ENCODE measurements around the gene FBXL19. TPM values are rescaled to one million over a fixed set of nuclear protein-coding genes. Genes with fewer than 3 reads are reported as not detected.

Gene FBXL19
- total RNA-seq, 1 donor from 2014 or later = 3.6 TPM

DNA sequence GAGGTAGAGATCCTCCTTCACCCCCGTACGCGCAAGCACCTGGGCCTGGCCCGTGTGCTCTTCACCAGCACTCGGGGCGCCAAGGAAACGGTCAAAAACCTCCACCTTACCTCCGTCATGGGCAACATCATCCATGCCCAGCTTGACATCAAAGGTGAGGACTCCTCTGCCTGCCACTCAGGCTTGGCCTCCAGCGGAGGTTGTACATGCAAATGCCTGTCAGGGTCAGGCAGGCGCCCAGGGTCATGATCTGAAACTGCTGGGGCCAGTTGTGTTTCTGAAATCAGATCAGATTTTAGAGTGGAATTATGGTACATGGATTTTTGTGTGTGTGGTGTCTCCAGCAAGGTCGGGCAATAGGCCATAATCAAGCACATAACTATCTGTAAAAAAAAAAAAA is 38.0 kb downstream of the FBXL19 start:
- DNase-seq (ENCODE audit: low spot score) = no peak
- ATAC-seq = no peak

DNA sequence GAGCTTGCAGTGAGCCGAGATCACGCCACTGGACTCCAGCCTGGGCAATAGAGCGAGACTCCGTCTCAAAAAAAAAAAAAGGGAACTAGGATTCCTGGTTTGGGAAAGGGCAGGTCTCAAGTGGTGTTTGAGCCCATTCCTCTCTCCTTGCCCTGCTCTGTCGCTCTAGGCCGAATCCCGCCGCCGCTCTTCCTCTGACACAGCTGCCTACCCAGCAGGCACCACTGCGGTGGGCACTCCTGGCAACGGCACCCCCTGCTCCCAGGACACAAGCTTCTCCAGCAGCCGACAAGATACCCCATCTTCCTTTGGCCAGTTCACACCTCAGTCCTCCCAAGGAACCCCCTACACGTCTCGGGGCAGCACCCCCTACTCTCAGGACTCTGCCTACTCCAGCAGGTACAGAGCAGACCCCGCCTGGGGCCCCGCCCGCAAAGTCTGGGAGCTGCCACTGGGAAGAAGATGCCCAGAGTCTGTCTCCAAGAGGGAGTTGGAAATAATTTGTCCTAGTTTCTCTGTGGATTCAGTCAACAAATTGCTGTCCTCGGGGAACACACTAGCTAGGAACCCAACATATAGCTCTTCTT is 40.6 kb downstream of the FBXL19 start:
- DNase-seq (ENCODE audit: low spot score) = no peak
- ATAC-seq = no peak

DNA sequence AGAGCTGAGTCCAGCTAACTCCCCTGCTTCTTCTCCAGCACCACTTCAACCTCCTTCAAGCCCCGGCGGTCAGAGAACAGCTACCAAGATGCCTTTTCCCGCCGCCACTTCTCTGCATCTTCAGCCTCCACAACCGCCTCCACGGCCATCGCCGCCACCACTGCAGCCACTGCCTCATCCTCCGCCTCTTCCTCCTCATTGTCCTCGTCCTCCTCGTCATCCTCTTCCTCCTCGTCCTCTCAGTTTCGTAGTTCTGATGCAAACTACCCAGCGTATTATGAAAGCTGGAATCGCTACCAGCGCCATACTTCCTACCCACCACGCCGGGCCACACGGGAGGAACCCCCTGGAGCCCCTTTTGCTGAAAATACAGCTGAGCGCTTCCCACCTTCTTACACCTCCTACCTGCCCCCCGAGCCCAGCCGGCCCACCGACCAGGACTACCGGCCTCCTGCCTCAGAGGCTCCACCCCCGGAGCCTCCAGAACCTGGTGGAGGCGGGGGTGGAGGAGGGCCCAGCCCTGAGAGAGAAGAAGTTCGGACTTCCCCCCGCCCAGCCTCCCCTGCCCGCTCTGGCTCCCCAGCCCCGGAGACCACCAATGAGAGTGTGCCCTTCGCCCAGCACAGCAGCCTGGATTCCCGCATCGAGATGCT is 41.3 kb downstream of the FBXL19 start:
- no peak for ATAC-seq
- DNase-seq (ENCODE audit: low spot score) = no peak

DNA sequence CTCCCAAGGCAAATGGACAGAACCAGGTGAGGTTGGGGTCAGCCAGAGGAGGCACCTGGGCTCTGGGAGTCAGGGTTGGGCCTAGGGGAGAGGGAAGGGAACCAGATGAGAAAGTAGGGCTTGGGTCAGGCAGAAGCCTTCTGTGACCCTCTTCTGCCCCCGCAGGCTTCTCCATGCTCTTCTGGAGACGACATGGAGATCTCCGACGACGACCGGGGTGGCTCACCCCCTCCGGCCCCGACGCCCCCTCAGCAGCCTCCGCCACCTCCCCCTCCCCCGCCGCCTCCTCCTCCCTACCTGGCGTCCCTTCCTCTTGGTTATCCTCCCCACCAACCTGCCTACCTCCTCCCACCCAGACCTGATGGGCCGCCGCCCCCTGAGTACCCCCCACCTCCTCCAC is 42.1 kb downstream of the FBXL19 start:
- no peak for ATAC-seq
- DNase-seq (ENCODE audit: low spot score) = no peak

DNA sequence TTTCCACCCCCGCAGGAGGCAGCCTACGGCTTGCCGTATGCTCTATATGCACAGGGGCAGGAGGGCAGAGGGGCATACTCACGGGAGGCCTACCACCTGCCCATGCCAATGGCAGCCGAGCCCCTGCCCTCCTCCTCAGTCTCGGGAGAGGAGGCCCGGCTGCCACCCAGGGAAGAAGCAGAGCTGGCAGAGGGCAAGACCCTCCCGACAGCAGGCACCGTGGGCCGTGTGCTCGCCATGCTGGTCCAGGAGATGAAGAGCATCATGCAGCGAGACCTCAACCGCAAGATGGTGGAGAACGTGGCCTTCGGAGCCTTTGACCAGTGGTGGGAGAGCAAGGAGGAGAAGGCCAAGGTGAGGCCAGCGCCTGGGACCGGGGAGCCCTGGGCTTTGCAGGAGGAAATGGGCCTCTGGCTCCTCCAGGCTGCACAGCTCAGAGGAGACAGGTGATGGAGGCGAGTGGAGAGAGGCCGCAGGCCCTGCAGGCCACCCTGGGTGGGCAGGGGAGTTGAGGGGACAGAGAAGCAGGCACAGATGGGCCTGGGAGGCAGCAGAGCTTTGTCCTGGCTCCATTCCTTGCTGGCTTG is 42.8 kb downstream of the FBXL19 start:
- ATAC-seq = no peak

DNA sequence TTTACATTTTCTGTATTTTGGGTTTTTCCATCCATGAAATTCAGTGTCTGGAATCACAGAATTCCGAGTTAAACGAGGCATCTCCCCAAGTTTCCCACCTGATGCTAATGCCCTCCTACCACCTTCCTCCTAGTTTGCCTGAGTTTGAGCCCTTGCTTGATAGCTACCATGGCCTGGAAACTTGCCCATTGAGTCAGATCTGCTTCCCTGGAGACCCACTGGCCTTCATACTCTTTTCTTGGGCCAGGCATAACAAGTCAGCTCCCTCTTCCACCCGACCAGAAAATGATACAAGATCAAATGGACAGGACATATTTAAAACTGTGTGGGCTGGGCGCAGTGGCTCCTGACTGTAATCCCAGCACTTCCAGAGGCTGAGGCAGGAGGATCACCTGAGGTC is 44.4 kb downstream of the FBXL19 start:
- no peak for ATAC-seq
- DNase-seq (ENCODE audit: low spot score) = no peak

More for the DNA sequence above, 42.8 kb downstream of the FBXL19 start:
- no peak for DNase-seq (ENCODE audit: low spot score)

DNA sequence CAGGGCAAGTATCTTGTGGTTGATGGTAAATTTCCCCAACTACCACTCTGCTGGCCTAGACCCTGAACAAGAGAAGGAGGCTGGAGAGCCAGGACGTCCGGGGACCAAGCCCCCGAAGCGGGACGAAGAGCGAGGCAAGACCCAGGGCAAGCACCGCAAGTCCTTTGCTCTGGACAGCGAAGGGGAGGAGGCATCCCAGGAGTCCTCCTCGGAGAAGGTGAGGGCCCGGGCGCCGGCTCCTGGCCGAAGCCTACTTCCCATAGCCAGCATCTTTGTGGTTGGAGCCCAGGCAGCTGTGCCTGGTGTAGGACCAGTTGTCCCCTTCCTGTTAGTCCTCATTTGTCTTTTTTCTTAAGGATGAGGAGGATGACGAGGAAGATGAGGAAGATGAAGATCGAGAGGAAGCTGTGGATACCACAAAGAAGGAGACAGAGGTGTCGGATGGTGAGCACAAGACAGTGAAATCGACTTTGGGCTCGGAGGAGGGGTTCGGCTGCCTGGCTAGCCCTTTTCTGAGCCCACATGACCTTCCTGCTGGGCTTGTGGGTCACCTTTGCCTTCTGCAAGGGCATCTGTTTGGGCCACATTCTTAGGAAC is 46.0 kb downstream of the FBXL19 start:
- DNase-seq (ENCODE audit: low spot score) (no peak), ATAC-seq (no peak)

DNA sequence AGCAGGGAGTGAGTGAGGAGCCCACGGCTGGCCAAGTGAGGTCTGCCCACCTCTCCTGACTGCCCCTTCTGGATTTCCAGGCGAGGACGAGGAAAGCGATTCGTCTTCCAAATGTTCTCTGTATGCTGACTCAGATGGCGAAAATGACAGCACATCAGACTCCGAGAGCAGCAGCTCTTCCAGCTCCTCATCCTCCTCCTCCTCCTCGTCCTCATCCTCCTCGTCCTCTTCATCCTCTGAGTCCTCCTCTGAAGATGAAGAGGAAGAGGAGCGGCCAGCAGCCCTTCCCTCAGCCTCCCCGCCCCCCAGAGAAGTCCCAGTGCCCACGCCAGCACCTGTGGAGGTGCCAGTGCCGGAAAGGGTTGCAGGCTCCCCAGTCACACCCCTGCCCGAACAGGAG is 47.9 kb downstream of the FBXL19 start:
- DNase-seq (ENCODE audit: low spot score) (no peak), ATAC-seq (no peak)

DNA sequence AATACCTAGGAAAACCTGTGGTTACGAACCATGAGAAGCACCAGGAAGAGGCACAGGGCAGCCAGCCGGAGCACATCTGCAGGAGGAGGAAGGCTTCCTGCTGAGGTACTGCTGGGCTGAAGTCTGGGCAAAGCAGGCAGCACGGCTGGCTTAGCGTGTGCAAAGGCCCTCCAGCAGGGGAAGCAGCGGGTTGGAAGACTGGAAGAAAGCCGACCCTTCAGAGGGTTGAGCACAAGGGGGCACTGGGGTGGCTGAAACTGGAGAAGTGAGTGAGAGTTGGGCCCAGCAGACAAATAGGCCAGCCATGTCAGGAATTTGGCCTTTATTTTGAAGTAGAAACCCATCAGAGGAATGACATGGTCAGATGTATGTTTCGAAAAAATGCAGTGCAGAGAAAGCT is 49.5 kb downstream of the FBXL19 start:
- no peak for ATAC-seq
- DNase-seq (ENCODE audit: low spot score) = no peak

DNA sequence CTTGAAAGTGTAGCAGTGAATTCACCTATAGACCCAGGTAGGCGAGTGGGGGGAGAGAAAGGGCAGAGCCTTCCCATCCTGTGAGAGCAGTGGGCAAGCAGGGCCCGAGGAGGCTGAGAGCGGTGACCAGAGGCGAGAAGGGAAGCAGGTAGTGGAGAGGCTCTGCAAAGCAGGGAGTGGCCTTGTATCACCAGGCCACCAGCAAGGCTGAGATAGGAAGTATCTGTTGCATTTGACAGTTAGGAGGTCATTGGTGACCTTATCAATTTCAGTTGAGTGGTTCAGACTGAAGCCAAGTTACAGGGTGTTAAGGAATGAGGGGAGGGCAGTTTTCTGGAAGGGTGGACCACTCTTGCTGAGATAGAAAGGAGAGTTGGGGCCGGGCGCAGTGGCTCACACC is 51.0 kb downstream of the FBXL19 start:
- DNase-seq (ENCODE audit: low spot score) (no peak), ATAC-seq (no peak)

DNA sequence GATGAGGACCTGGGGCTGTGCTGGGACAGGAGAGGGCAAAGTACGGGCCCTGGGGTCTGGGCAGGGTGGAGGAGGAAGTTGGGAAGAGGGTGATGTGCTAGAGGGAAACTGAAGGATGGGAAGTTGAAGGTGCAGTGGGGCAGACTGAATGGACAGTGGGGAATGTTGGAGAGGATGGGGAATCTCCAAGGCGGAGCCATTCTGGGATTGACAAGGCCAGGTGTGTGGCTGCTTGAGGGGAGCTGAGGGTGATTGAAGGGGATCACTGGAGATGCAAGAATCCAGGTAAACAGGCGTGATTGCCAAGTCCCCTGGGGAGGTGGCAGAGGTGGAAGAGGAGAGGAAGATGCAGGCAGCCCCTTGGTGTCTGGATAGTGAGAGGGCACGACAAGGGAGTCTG is 53.1 kb downstream of the FBXL19 start:
- ATAC-seq = no peak
- DNase-seq (ENCODE audit: low spot score) = no peak

DNA sequence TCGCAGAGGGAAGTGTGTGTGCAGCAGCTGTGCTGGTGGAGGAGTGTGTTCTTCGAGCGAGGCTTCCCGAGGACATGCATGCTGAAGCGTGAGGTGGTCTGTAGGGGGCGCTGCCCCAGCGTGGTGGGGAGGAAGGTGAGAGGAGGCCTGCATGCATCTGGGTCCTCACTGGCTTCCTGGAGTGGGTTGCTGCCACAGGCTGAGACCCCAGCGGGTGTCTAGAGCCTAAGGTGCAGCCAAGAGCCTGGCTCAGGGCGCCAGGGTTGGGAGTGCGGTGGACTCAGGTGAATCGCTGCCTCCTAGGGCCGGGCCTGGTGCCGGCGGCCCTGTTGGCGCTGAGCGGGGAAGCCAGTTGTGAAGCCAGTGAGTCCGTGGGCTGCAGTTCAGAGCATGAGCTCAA is 54.1 kb downstream of the FBXL19 start:
- no peak for ATAC-seq
- no peak for DNase-seq (ENCODE audit: low spot score)

DNA sequence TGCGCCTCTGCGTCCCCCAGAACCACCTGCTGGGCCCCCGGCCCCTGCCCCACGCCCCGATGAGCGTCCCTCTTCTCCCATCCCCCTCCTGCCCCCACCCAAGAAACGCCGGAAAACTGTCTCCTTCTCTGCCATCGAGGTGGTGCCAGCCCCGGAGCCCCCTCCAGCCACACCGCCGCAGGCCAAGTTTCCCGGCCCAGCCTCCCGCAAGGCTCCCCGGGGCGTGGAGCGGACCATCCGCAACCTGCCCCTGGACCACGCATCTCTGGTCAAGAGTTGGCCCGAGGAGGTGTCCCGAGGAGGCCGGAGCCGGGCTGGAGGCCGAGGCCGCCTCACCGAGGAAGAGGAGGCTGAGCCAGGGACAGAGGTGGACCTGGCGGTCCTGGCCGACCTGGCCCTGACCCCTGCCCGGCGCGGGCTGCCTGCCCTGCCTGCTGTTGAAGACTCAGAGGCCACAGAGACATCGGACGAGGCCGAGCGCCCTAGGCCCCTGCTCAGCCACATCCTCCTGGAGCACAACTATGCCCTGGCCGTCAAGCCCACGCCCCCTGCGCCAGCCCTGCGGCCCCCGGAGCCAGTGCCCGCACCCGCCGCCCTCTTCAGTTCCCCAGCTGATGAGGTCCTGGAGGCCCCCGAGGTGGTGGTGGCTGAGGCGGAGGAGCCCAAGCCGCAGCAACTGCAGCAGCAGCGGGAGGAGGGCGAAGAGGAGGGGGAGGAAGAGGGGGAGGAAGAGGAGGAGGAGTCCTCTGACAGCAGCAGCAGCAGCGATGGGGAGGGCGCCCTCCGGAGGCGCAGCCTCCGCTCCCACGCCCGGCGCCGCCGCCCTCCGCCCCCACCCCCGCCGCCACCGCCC is 56.0 kb downstream of the FBXL19 start:
- DNase-seq (ENCODE audit: low spot score) = no peak
- no peak for ATAC-seq

DNA sequence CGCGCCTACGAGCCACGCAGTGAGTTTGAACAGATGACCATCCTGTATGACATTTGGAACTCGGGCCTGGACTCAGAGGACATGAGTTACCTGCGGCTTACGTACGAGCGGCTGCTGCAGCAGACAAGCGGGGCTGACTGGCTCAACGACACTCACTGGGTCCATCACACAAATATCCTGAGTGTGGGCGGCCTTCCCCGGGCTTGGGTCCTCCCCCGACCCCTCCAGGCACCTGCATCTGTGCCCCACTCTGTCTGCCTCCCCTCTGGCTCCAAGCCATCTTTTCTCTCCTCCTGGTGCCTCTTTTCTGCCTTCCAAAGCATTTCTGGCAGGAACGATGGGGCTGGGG is 56.6 kb downstream of the FBXL19 start:
- DNase-seq (ENCODE audit: low spot score) (no peak), ATAC-seq (no peak)

DNA sequence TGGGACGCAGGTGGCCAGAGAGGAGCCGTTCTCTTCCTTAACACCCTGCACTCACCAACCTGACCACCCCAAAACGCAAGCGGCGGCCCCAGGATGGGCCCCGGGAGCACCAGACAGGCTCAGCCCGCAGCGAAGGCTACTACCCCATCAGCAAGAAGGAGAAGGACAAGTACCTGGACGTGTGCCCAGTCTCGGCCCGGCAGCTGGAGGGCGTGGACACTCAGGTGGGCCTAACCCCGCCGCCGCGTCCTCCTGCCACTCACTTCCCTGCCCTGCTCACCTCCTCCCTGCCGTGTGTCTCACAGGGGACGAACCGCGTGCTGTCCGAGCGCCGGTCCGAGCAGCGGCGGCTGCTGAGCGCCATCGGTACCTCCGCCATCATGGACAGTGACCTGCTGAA is 57.1 kb downstream of the FBXL19 start:
- DNase-seq (ENCODE audit: low spot score) (no peak), ATAC-seq (no peak)

DNA sequence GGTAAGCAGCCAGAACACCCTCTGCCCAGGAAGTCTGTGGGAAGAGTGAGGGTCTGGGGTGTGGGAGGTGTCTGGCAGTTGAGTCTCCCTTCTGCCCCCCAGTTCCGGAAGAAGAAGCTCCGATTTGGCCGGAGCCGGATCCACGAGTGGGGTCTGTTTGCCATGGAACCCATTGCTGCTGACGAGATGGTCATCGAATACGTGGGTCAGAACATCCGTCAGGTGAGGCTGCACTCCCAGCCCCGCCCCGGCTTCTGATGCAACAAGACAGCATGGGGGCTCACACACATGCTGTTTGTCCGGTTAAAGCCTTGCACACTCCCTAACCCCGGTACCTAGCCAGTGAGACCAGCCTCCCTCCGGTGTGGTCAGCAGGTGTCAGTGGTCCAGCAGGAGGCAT is 57.6 kb downstream of the FBXL19 start:
- DNase-seq (ENCODE audit: low spot score) (no peak), ATAC-seq (no peak)

DNA sequence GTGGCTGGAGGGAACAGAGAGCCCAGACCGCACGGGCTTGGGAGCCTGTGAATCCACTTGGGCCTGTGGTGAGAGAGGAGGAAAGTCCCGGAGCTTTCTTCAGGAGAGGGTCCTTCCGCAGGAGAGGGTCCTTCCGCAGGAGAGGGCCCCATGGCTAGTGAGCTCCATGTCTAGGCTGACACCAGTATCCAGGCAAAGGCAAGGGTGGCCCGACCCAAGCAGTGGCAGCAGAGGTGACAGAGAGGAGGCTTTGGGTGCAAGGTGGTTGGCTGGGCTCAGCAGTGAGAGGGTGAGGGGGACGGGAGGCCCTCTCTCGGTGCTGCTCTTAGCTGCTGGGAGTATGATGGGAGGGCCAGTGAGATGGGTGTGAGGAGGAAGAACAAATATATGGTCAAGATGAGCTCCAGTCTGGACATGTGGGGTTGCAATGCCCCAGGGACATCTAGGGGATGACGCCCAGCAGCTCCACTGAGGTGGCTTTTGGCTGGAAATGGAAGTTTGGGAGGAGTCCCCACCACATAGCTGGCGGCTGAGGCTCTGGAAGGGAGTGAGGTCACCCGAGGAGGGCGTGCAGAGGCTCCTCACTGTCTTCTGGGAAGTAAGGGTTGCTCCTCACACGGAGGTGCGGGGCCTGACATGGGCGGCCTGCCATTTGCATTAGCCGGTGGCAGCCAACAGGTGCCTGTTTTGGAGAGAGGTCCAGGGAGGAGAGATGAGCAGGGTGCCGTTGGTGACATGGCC is 59.3 kb downstream of the FBXL19 start:
- no peak for ATAC-seq
- DNase-seq (ENCODE audit: low spot score) = no peak

DNA sequence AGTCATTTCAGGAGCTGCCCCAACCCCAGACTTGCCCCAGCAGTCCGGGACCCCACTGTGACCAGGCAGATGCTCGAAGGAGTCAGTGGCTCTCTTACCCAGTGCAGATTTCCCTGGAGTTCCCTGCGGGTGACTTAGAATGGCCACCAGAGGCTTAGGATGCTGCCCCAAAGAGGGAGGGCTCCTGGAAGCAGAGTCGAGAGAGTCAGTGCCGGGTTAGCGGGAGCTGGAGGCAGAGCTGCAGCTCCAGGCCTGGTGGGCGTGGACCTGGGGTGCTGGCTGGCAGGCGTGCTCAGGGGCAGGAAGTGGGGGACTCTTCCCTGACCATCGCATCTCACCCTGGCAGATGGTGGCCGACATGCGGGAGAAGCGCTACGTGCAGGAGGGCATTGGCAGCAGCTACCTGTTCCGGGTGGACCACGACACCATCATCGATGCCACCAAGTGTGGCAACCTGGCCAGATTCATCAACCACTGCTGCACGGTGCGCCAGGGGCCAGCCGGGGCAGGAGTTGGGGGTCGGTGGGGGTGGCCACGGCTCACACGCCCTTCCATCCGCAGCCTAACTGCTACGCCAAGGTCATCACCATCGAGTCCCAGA is 60.0 kb downstream of the FBXL19 start:
- DNase-seq (ENCODE audit: low spot score) = no peak
- ATAC-seq = no peak

DNA sequence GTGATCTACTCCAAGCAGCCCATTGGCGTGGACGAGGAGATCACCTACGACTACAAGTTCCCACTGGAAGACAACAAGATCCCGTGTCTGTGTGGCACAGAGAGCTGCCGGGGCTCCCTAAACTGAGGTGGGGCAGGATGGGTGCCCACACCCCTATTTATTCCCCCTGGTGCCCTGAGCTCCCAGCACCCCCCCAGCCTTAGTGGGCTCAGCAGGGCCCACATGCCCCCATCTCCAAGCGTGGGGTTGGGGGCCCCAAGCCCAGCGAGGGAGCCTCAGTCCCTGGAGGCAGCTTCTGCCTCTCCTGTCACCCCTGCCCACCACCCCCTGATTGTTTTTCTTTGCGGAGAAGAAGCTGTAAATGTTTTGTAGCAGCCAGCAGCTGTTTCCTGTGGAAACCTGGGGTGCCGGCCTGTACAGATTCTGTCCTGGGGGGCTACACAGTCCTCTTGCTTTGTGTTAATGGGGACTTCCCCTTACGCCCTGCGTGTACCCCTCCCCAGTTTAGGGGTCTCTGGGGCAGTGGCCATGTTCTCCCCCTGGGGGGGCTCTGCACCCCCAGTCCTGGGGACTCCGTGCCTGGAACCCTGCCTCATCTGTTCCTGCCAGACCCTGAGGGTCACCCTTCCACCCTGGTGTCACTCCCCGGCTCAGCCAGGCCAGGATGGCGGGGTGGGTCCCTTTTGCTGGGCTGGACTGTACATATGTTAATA is 60.7 kb downstream of the FBXL19 start:
- no peak for ATAC-seq
- no peak for DNase-seq (ENCODE audit: low spot score)
